A673 (cell line): ENCODE results near the gene XG. TPM values are rescaled to one million over a fixed set of nuclear protein-coding genes. Genes with fewer than 3 reads are reported as not detected.
"Not testable (repeated sequence)": the region's sequence is repeated elsewhere in the genome, so short reads cannot be mapped to it uniquely, and the experiment has no call there.

Experiments used
- BruUV-seq: library from RNA; stranded (reverse); fragments of 400-500 nt; replicated peaks from 2 replicates; lab custom pipeline; 2021; lab: Mats Ljungman, UMichigan
- CTCF ChIA-PET: fragments of 300-600 bp; sonication (Branson Sonifier 250); formaldehyde crosslinking; loops from one replicate; lab custom pipeline; 2022; ENCODE audit warnings: antibody characterized with exemption; lab: Charles Lee
- POLR2A ChIA-PET: fragments of 300-600 bp; sonication (Branson Sonifier 250); formaldehyde crosslinking; loops from one replicate; lab custom pipeline; 2022; ENCODE audit warnings: antibody characterized with exemption; ENCODE audit not compliant: low non-redundant PET; lab: Charles Lee
- DNase-seq: peaks from one replicate; pipeline ENCODE4 v3.0.0-alpha.2; 2015; ENCODE audit warnings: low spot score
- H3K27ac ChIP-seq: fragments of 200-600 bp; sonication (generic); 2 replicates; pipeline ENCODE4 v1.5.1; 2016; ENCODE audit warnings: mixed run types, low read depth, mild to moderate bottlenecking, mixed read lengths, antibody characterized with exemption, low read length; ENCODE audit not compliant: poor library complexity, severe bottlenecking
- H3K27me3 ChIP-seq: fragments of 200-600 bp; sonication (generic); replicated peaks from 2 replicates; pipeline ENCODE4 v1.6.1; 2017; ENCODE audit warnings: mixed run types, low read depth, mild to moderate bottlenecking, mixed read lengths, antibody characterized with exemption, low read length; ENCODE audit not compliant: insufficient read depth, poor library complexity
- H3K36me3 ChIP-seq: fragments of 200-600 bp; sonication (generic); 2 replicates; pipeline ENCODE4 v1.6.1; 2016; ENCODE audit warnings: mixed run types, mild to moderate bottlenecking, mixed read lengths, antibody characterized with exemption, low read length; ENCODE audit not compliant: insufficient read depth, poor library complexity, severe bottlenecking
- H3K4me1 ChIP-seq: fragments of 200-600 bp; sonication (generic); 2 replicates; pipeline ENCODE4 v1.6.1; 2017; ENCODE audit warnings: mixed run types, mild to moderate bottlenecking, mixed read lengths, antibody characterized with exemption, low read length; ENCODE audit not compliant: insufficient read depth, poor library complexity, severe bottlenecking
- H3K4me3 ChIP-seq: fragments of 200-600 bp; sonication (generic); 2 replicates; pipeline ENCODE4 v1.5.1; 2016; ENCODE audit warnings: low read depth, mixed run types, mild to moderate bottlenecking, mixed read lengths, low read length; ENCODE audit not compliant: poor library complexity, severe bottlenecking
- H3K9me3 ChIP-seq: fragments of 200-600 bp; sonication (generic); 2 replicates; pipeline ENCODE4 v1.6.1; 2016; ENCODE audit warnings: mixed run types, low read depth, mild to moderate bottlenecking, mixed read lengths, antibody characterized with exemption, low read length; ENCODE audit not compliant: poor library complexity, severe bottlenecking
- CTCF ChIP-seq: fragments of 300-800, 200-600 bp; sonication (generic); conservative IDR thresholded peaks from 2 replicates; pipeline ENCODE4 v1.5.1; 2017; ENCODE audit warnings: low read depth, mild to moderate bottlenecking, antibody characterized with exemption, low read length, moderate library complexity, mixed read lengths
- EZH2 ChIP-seq: fragments of 200-600 bp; sonication (generic); IDR thresholded peaks from 2 replicates; pipeline ENCODE4 v1.6.1; 2017; ENCODE audit warnings: borderline replicate concordance, low read depth, mild to moderate bottlenecking, mixed read lengths, antibody characterized with exemption, low read length; ENCODE audit not compliant: poor library complexity, severe bottlenecking
- intact Hi-C: fragments of 100-400 bp; cut with micrococcal nuclease; formaldehyde crosslinking; loops from one replicate; pipeline ENCODE4 v1.10.0; 2022; ENCODE audit not compliant: unreplicated experiment
- total RNA-seq: library from RNA; stranded (reverse); gene quantifications from 2 replicates; pipeline ENCODE4 v1.2.3, GENCODE V29; 2021

Gene XG
- total RNA-seq, 1 experiment from 2014 or later = 7.5 TPM

GRCh38 chrX:2793752-2794151 is 41.9 kb downstream of the XG start:
- H3K36me3 ChIP-seq = no peaks in the 10 kb centered on the region
- no TSS peak for BruUV-seq
- no peak overlapping the region for H3K27ac ChIP-seq
- H3K4me1 ChIP-seq = peaks cover 22% of the 10 kb centered on the region
- no peaks in the 10 kb centered on the region for H3K9me3 ChIP-seq
- H3K4me3 ChIP-seq = no peak overlapping the region
- ChIA-PET CTCF (no interaction called here), POLR2A (interaction anchor here (0.6 kb wide), 1 partner anchor 844 kb away, joined by 3 read pairs; no protein-coding TSS in a partner anchor)
- TF ChIP-seq EZH2 (no peak), CTCF (no peak)
- DNase-seq = no peak
- intact Hi-C loops = no loop called here
- no peaks in the 10 kb centered on the region for H3K27me3 ChIP-seq

GRCh38 chrX:2794336-2794735 is 42.5 kb downstream of the XG start:
- H3K27ac ChIP-seq = no peak overlapping the region
- H3K4me1 ChIP-seq = peaks cover 27% of the 10 kb centered on the region
- BruUV-seq = no TSS peak
- POLR2A ChIA-PET = no interaction called here
- DNase-seq = no peak
- no peak overlapping the region for H3K4me3 ChIP-seq
- no peaks in the 10 kb centered on the region for H3K27me3 ChIP-seq
- CTCF ChIA-PET = no interaction called here
- intact Hi-C loops = no loop called here
- TF ChIP-seq EZH2 (no peak), CTCF (no peak)
- no peaks in the 10 kb centered on the region for H3K36me3 ChIP-seq
- no peaks in the 10 kb centered on the region for H3K9me3 ChIP-seq

- peak overlapping the region; percentile 25 for H3K4me3 ChIP-seq
- POLR2A ChIA-PET, H3K36me3 ChIP-seq, H3K27me3 ChIP-seq, CTCF ChIA-PET, intact Hi-C loops, BruUV-seq, H3K9me3 ChIP-seq: not testable (repeated sequence)
- DNase-seq = peak; percentile 73
- peak overlapping the region; percentile 73 for H3K27ac ChIP-seq
- peaks cover 35% of the 10 kb centered on the region for H3K4me1 ChIP-seq
Observed at GRCh38 chrX:2796808-2797207, 45.0 kb downstream of the XG start.

- POLR2A ChIA-PET = no interaction called here
- H3K27me3 ChIP-seq = no peaks in the 10 kb centered on the region
- peaks cover 48% of the 10 kb centered on the region for H3K4me1 ChIP-seq
- H3K9me3 ChIP-seq = no peaks in the 10 kb centered on the region
- H3K27ac ChIP-seq = peak overlapping the region; percentile 71
- H3K4me3 ChIP-seq = peak overlapping the region; percentile 17
- no peaks in the 10 kb centered on the region for H3K36me3 ChIP-seq
- BruUV-seq = no TSS peak
- intact Hi-C loops = no loop called here
- TF ChIP-seq EZH2 = no peak
- no peak for TF ChIP-seq CTCF
- DNase-seq = peak; percentile 63
- CTCF ChIA-PET = no interaction called here
Observed at GRCh38 chrX:2799369-2799768, 47.5 kb downstream of the XG start.

- H3K4me3 ChIP-seq, H3K9me3 ChIP-seq, BruUV-seq, H3K27me3 ChIP-seq, H3K36me3 ChIP-seq, intact Hi-C loops, CTCF ChIA-PET, DNase-seq, POLR2A ChIA-PET: not testable (repeated sequence)
- H3K4me1 ChIP-seq = peaks cover 53% of the 10 kb centered on the region
- peak overlapping the region; percentile 71 for H3K27ac ChIP-seq
Observed at GRCh38 chrX:2799980-2800379, 48.1 kb downstream of the XG start.
